ENCODE results near the gene MTERF2.
A peak's percentile ranks its signal among the peaks of the same experiment; 100 is the strongest.
"Not testable (repeated sequence)": the region's sequence is repeated elsewhere in the genome, so short reads cannot be mapped to it uniquely, and the experiment has no call there.

MTERF2 gene, protein sequence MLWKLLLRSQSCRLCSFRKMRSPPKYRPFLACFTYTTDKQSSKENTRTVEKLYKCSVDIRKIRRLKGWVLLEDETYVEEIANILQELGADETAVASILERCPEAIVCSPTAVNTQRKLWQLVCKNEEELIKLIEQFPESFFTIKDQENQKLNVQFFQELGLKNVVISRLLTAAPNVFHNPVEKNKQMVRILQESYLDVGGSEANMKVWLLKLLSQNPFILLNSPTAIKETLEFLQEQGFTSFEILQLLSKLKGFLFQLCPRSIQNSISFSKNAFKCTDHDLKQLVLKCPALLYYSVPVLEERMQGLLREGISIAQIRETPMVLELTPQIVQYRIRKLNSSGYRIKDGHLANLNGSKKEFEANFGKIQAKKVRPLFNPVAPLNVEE

DNA sequence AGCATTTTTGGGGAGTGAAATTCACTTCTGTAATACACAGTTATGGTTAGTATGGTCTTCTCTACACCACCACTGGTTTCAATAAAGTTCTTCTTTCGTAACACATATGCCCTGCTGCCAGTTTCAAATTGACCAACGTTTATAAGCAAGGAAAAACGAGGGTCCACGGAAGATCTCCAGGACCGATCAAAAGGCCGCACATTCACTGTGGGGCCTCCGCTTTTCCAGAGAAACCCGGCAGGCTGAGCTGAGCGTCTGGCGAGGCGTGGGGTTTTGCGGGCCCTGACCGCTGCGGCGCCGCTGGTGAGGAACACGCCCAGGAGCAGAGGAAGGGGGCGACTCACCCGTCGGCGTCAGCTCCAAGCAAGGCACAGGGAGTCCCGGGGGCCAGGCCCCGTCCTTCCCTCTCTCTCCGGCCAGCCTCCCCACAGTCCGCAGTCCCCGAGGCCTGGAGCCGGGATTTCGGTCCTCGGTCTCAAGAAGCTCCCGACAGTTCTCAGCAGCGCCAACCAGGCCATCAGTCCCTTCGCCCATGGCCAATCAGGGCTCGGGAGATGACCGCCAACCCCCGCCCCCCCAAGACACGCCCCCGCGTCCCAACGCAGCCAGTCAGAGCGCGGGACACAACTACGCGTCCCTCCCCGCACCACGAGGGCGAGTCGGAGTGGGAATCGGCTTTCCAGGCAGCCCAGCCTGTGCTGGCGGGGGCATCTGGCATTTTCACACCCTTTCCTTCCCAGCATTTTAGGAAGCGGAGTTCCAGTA lies at the start of gene MTERF2:
TSS of gene MTERF2 (minus strand) at position 522 of the 765 bp plus-strand sequence. CDS start 8,432 bp downstream, outside the sequence.
- Histone ChIP-seq H3K9ac (ENCODE audit: low read length in 5 of 5) (peak within 1 kb of the TSS; percentile 91 to 97 (median 94)), H3K27me3 (ENCODE audit: control insufficient read depth in 5 of 5, insufficient read depth in 4 of 5, low read length in 5 of 5) (no peaks in the 10 kb centered on the region), H3K4me3 (ENCODE audit: low read depth in 1 of 5, low read length in 5 of 5) (peak within 1 kb of the TSS; percentile 78 to 89 (median 82)), H3K4me1 (ENCODE audit: control insufficient read depth in 5 of 5, insufficient read depth in 5 of 5, low read length in 5 of 5) (peaks cover 2 to 26% (median 20%) of the 10 kb centered on the region in 5 donors), H3K9me3 (ENCODE audit: control insufficient read depth in 5 of 5, low read length in 5 of 5) (no peaks in the 10 kb centered on the region), H3K36me3 (ENCODE audit: control insufficient read depth in 5 of 5, insufficient read depth in 5 of 5, low read length in 5 of 5) (peaks cover 0 to 18% (median 4%) of the 10 kb centered on the region in 5 donors), H3K27ac (ENCODE audit: low read depth, low read length) (peak within 1 kb of the TSS; percentile 97)

DNA sequence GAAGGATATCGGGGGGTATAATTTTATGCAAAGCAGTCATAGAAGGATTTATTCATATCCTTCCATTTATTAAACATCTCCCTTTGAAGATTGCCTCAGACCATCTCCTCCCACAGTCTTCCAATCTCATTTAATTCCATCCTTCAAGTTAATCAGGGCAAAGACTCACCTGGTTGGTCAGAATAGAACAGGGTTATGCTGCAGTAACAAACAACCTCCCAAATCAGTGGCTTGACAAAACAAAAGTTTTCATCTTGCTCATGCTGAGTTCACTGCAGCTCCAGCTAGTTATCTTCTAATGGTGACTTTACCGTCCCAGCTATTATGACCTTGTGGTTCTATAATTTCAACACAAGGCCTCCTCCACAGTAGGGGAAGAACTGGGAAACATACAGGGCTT lies 48.8 kb upstream of the MTERF2 start:
- no peak overlapping the region for H3K4me3 ChIP-seq (ENCODE audit: low read depth in 1 of 5, low read length in 5 of 5)
- H3K4me1 ChIP-seq (ENCODE audit: control insufficient read depth in 5 of 5, insufficient read depth in 5 of 5, low read length in 5 of 5), result peaks cover 0 to 2% (median 0%) of the 10 kb centered on the region in 5 donors
- no peaks in the 10 kb centered on the region for H3K9me3 ChIP-seq (ENCODE audit: control insufficient read depth in 5 of 5, low read length in 5 of 5)
- H3K36me3 ChIP-seq (ENCODE audit: control insufficient read depth in 5 of 5, insufficient read depth in 5 of 5, low read length in 5 of 5), result no peaks in the 10 kb centered on the region
- no peak overlapping the region for H3K9ac ChIP-seq (ENCODE audit: low read length in 5 of 5)
- H3K27me3 ChIP-seq (ENCODE audit: control insufficient read depth in 5 of 5, insufficient read depth in 4 of 5, low read length in 5 of 5), result no peaks in the 10 kb centered on the region
- H3K27ac ChIP-seq (ENCODE audit: low read depth, low read length), result no peak overlapping the region

DNA sequence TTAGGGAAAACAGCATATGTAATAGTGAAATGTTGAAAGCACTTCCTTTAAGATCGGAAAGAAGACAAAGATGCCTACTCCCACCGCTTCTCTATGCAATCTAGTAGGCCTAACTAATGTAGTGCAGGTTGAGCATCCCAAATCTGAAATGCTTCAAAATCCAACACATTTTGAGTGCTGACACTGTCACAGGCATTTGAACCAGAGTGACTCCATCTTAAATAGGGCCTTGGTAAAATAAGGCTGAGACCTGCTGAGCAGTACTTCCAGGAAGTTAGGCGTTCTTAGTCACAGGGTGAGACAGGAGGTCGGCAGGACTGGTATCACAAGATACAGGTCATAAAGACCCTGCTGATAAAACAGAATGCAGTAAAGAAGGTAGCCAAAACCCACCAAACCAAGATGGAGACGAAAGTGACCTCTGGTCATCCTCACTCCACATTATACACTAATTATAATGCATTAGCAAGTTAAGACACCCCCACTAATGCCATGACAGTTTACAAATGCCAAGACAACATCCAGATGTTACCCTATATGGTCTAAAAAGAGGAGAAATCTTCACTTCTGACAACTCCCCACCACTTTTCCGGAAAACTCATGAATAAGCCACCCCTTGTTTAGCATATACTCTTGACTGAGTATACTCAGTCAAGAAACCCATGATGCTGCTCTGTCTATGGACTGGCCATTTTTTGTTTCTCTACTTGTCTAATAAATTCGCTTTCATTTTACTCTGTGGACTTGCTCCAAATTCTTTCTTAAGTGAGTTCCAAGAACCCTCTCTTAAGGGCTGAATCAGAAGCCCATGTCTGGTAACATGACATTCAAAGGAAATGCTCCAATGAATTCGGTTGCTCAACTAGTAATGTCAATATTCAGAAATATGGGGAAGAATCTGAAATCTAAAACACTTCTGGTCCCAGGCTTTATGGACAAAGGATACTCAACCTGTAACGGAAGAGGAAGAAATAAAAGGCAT lies 47.1 kb upstream of the MTERF2 start:
- H3K4me1 ChIP-seq (ENCODE audit: control insufficient read depth in 5 of 5, insufficient read depth in 5 of 5, low read length in 5 of 5), result peaks cover 0 to 2% (median 0%) of the 10 kb centered on the region in 5 donors
- no peaks in the 10 kb centered on the region for H3K36me3 ChIP-seq (ENCODE audit: control insufficient read depth in 5 of 5, insufficient read depth in 5 of 5, low read length in 5 of 5)
- no peak overlapping the region for H3K4me3 ChIP-seq (ENCODE audit: low read depth in 1 of 5, low read length in 5 of 5)
- no peak overlapping the region for H3K9ac ChIP-seq (ENCODE audit: low read length in 5 of 5)
- no peaks in the 10 kb centered on the region for H3K9me3 ChIP-seq (ENCODE audit: control insufficient read depth in 5 of 5, low read length in 5 of 5)
- H3K27ac ChIP-seq (ENCODE audit: low read depth, low read length), result no peak overlapping the region
- H3K27me3 ChIP-seq (ENCODE audit: control insufficient read depth in 5 of 5, insufficient read depth in 4 of 5, low read length in 5 of 5), result no peaks in the 10 kb centered on the region

DNA sequence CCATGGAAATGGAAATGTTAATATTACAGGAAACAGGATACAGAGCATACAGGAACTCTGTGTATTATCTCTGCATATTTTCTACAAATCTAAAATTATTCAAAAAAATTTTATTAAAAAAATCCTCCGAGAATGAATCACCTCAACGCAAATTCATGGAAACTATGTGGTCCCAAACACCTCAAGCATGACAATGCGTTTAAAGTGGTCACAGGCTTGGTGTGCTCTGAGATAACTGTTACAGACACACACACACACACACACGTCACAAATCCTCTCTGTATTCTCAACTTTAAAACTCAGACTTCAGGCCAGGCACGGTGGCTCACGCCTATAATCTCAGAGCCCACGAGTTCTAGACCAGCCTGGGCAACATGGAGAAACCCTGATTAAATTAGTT lies 45.3 kb upstream of the MTERF2 start:
- H3K4me1 ChIP-seq (ENCODE audit: control insufficient read depth in 5 of 5, insufficient read depth in 5 of 5, low read length in 5 of 5), result peaks cover 0 to 10% (median 6%) of the 10 kb centered on the region in 5 donors

DNA sequence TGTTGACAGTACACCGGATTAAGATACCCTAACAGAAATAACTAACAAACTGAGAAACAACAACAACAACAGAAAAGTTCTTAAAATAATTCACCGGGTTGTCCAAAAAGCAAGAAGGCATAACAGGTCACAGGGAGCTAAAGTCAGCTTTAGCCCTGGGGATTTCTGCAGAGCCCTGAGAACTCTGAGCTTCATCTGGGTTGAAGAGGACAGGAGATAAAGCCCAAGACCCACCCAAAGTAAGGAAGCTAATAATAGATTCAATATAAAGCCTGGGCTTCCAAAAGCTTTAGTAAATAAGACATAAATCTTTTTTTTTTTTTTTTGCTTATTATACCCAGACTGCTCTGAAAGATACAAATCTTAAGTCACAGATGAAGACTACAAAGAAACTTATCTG lies 44.1 kb upstream of the MTERF2 start:
- no peaks in the 10 kb centered on the region for H3K27me3 ChIP-seq (ENCODE audit: control insufficient read depth in 5 of 5, insufficient read depth in 4 of 5, low read length in 5 of 5)
- peaks cover 0 to 14% (median 12%) of the 10 kb centered on the region in 5 donors for H3K4me1 ChIP-seq (ENCODE audit: control insufficient read depth in 5 of 5, insufficient read depth in 5 of 5, low read length in 5 of 5)
- no peak overlapping the region for H3K9ac ChIP-seq (ENCODE audit: low read length in 5 of 5)
- H3K4me3 ChIP-seq (ENCODE audit: low read depth in 1 of 5, low read length in 5 of 5), result no peak overlapping the region
- H3K27ac ChIP-seq (ENCODE audit: low read depth, low read length), result no peak overlapping the region
- H3K36me3 ChIP-seq (ENCODE audit: control insufficient read depth in 5 of 5, insufficient read depth in 5 of 5, low read length in 5 of 5), result no peaks in the 10 kb centered on the region
- H3K9me3 ChIP-seq (ENCODE audit: control insufficient read depth in 5 of 5, low read length in 5 of 5), result no peaks in the 10 kb centered on the region

More for the DNA sequence above, 45.3 kb upstream of the MTERF2 start:
- Histone ChIP-seq H3K9me3 (ENCODE audit: control insufficient read depth in 5 of 5, low read length in 5 of 5) (no peaks in the 10 kb centered on the region), H3K9ac (ENCODE audit: low read length in 5 of 5) (no peak overlapping the region), H3K4me3 (ENCODE audit: low read depth in 1 of 5, low read length in 5 of 5) (no peak overlapping the region), H3K27ac (ENCODE audit: low read depth, low read length) (no peak overlapping the region), H3K36me3 (ENCODE audit: control insufficient read depth in 5 of 5, insufficient read depth in 5 of 5, low read length in 5 of 5) (no peaks in the 10 kb centered on the region), H3K27me3 (ENCODE audit: control insufficient read depth in 5 of 5, insufficient read depth in 4 of 5, low read length in 5 of 5) (no peaks in the 10 kb centered on the region)

DNA sequence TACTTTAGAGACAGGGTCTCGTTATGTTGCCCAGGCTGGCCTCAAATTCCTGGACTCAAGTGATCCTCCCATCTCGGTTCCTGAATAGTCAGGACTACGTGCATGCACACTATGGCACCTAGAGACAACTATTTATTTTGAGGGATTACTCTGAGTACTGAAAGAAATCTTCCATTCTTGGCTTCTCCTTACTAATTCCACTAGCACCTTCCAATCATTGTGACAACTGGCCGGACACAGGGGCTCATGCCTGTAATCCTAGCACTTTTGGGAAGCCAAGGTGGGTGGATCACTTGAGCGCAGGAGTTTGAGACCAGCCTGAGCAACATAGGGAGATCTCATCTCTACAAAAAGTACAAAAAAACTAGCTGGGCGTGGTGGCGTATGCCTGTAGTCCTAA lies 42.1 kb upstream of the MTERF2 start:
- Histone ChIP-seq H3K4me1 (ENCODE audit: control insufficient read depth in 5 of 5, insufficient read depth in 5 of 5, low read length in 5 of 5) (peaks cover 0 to 13% (median 12%) of the 10 kb centered on the region in 5 donors), H3K36me3 (ENCODE audit: control insufficient read depth in 5 of 5, insufficient read depth in 5 of 5, low read length in 5 of 5) (no peaks in the 10 kb centered on the region), H3K4me3 (ENCODE audit: low read depth in 1 of 5, low read length in 5 of 5) (no peak overlapping the region), H3K27me3 (ENCODE audit: control insufficient read depth in 5 of 5, insufficient read depth in 4 of 5, low read length in 5 of 5) (no peaks in the 10 kb centered on the region), H3K27ac (ENCODE audit: low read depth, low read length) (no peak overlapping the region), H3K9ac (ENCODE audit: low read length in 5 of 5) (no peak overlapping the region), H3K9me3 (ENCODE audit: control insufficient read depth in 5 of 5, low read length in 5 of 5) (no peaks in the 10 kb centered on the region)

DNA sequence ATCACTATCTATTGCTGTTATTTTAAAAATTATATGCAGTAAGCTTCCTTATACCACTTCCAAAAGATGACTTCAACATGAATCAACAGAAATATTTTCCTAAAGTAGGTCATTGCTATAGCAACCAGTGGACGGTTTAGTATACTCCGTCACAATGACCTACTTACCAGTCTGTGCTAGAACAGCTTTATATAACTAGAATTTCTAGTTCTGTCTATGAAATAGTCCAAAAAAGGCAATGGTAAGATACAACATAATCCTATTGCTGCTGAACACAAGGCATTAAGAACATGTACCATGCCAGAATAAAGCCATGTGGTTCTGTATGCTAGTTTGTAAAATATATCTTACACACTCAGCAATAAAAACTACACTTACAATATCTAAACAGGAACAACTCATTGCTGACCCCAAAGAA lies 40.7 kb upstream of the MTERF2 start:
- Histone ChIP-seq H3K9me3 (ENCODE audit: control insufficient read depth in 5 of 5, low read length in 5 of 5) (no peaks in the 10 kb centered on the region), H3K27me3 (ENCODE audit: control insufficient read depth in 5 of 5, insufficient read depth in 4 of 5, low read length in 5 of 5) (no peaks in the 10 kb centered on the region), H3K36me3 (ENCODE audit: control insufficient read depth in 5 of 5, insufficient read depth in 5 of 5, low read length in 5 of 5) (no peaks in the 10 kb centered on the region), H3K4me3 (ENCODE audit: low read depth in 1 of 5, low read length in 5 of 5) (peak overlapping the region in 1 of 5 donors; percentile 22), H3K9ac (ENCODE audit: low read length in 5 of 5) (peak overlapping the region in 1 of 5 donors; percentile 75), H3K27ac (ENCODE audit: low read depth, low read length) (peak overlapping the region; percentile 64), H3K4me1 (ENCODE audit: control insufficient read depth in 5 of 5, insufficient read depth in 5 of 5, low read length in 5 of 5) (peaks cover 0 to 13% (median 12%) of the 10 kb centered on the region in 5 donors)

DNA sequence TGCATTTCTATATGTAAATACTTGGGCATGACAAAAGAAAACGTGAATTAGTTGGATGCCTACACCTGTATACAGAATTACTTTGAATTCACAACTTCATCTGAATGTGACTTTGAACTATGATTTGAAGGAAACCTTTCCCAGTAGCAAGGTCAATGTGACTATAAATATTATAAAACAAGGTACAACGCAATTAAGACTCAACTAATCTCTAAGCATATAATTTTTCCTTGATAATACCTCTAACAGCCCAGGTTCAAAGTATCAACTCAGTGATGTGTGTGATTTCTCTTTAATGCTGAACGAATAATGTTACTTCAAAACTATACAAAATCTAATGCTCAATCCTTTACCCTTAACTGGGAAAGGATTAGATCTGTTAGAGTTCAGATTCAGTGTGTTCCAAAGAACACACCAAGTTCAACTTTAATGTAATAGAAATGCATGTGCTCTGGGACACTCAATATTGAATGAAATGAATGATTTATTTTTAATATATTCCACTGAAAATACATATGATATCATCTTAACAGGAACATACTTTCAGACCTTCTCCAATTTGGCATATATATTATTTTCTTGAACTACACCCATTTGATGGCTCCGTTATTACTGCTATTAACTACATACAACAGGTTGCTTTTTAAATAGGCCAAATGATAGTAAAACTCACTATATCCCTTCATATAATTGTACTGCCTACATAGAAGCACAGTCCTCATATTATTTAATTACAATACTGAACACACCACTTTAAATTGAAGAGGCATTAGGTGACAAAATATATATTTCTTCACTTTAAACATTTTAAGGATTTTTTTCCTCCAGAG lies 40.1 kb upstream of the MTERF2 start:
- no peaks in the 10 kb centered on the region for H3K36me3 ChIP-seq (ENCODE audit: control insufficient read depth in 5 of 5, insufficient read depth in 5 of 5, low read length in 5 of 5)
- H3K27ac ChIP-seq (ENCODE audit: low read depth, low read length), result peak overlapping the region; percentile 64
- peaks cover 0 to 13% (median 12%) of the 10 kb centered on the region in 5 donors for H3K4me1 ChIP-seq (ENCODE audit: control insufficient read depth in 5 of 5, insufficient read depth in 5 of 5, low read length in 5 of 5)
- H3K9ac ChIP-seq (ENCODE audit: low read length in 5 of 5), result peak overlapping the region in 1 of 5 donors; percentile 75
- no peaks in the 10 kb centered on the region for H3K27me3 ChIP-seq (ENCODE audit: control insufficient read depth in 5 of 5, insufficient read depth in 4 of 5, low read length in 5 of 5)
- no peaks in the 10 kb centered on the region for H3K9me3 ChIP-seq (ENCODE audit: control insufficient read depth in 5 of 5, low read length in 5 of 5)
- peak overlapping the region in 1 of 5 donors; percentile 9 for H3K4me3 ChIP-seq (ENCODE audit: low read depth in 1 of 5, low read length in 5 of 5)

DNA sequence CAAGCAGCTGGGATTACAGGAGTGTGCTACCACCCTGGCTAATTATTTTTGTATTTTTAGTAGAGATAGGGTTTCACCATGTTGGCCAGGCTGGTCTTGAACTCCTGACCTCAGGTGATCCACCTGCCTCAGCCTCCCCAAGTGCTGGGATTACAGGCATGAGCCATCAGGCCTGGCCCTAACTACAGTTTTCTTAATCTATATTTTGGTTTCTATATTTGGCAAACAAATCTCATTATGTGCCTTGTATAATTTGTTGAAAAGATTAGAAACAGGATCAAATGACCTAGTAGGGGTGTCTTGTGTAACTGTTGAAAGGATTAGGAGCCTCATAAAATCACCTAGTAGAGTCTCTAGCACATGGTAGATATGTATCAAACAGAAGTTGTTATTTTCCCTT lies 39.4 kb upstream of the MTERF2 start:
- not testable (repeated sequence) for H3K36me3 ChIP-seq (ENCODE audit: control insufficient read depth in 5 of 5, insufficient read depth in 5 of 5, low read length in 5 of 5); H3K9me3 ChIP-seq (ENCODE audit: control insufficient read depth in 5 of 5, low read length in 5 of 5); H3K27me3 ChIP-seq (ENCODE audit: control insufficient read depth in 5 of 5, insufficient read depth in 4 of 5, low read length in 5 of 5); H3K4me3 ChIP-seq (ENCODE audit: low read depth in 1 of 5, low read length in 5 of 5); H3K9ac ChIP-seq (ENCODE audit: low read length in 5 of 5)
- H3K4me1 ChIP-seq (ENCODE audit: control insufficient read depth in 5 of 5, insufficient read depth in 5 of 5, low read length in 5 of 5), result peaks cover 0 to 12% (median 12%) of the 10 kb centered on the region in 5 donors
- H3K27ac ChIP-seq (ENCODE audit: low read depth, low read length), result peak overlapping the region; percentile 64

All from subcutaneous abdominal adipose tissue (tissue), 5 donors.